GM19468 (cell line): ENCODE measurements around the gene EIF6.

Experiments used
- ATAC-seq: cut with Tn5 transposase; IDR thresholded peaks from one replicate; pipeline ENCODE4 v1.9.1; 2021; ENCODE audit warnings: mild to moderate bottlenecking, moderate library complexity, moderate number of reproducible peaks; ENCODE audit not compliant: unreplicated experiment; ENCODE audit errors: extremely low read depth

Gene EIF6

DNA sequence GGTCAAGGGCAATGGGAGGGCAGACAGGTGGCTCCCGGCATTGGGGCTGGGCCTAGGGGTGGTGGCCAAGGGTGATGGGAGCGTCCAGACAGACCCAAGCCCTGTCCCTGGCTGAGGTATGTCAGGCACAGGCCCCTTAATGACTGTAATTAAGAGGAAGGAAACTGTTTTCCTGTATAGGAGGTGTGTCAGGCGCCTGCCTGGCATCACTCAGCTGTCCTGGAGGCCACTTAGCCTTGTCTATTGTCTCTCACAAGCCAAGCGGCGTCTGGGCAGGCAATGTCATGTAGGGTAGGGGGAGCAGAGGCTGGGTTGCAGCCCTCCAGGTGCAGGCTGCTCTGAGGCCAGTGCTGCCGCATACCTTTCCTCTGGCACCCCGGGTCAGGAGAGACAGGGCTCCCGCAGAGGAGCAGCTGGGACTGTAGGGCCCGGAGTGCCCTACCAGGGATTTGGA lies 11.6 kb upstream of the EIF6 start:
- no peak for ATAC-seq

DNA sequence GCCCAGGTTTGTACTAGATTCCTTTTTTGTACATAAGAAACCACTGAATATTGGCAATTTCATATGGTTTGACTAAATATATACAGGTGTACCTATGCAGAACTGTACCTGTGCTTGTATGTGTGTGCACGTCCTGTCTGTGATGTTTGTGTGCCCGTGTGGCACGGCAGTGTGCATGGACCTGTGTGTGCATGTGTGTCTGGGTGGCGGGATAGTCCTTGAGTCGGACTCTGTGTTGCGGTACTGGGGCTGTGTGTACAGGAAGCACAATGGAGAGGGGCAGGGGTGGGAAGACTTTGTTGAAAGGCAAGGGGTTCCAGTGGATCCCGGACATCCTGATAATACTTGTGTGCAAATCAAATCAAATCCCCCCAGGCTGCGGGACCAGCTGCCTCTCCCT lies 11.1 kb upstream of the EIF6 start:
- ATAC-seq: no peak

DNA sequence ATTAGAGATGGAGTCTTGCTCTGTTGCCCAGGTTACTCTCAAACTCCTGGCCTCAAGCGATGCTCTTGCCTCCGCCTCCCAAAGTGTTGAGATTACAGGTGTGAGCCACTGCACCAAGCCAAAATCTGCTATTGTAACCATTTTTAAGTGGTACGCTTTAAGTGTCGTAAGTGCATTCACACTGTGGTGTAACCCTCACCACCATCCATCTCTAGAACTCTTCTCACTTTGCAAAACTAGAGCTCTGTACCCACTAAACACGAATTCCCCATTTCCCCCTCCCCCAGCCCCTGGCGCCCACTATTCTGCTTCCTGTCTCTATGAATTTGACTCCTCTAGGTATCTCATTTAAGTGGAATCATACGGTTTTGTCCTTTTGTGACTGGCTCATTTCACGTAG lies 10.5 kb upstream of the EIF6 start:
- no peak for ATAC-seq

- ATAC-seq: no peak
Measured at GRCh38 chr20:35294293-35294685, 9.7 kb upstream of the EIF6 start.

DNA sequence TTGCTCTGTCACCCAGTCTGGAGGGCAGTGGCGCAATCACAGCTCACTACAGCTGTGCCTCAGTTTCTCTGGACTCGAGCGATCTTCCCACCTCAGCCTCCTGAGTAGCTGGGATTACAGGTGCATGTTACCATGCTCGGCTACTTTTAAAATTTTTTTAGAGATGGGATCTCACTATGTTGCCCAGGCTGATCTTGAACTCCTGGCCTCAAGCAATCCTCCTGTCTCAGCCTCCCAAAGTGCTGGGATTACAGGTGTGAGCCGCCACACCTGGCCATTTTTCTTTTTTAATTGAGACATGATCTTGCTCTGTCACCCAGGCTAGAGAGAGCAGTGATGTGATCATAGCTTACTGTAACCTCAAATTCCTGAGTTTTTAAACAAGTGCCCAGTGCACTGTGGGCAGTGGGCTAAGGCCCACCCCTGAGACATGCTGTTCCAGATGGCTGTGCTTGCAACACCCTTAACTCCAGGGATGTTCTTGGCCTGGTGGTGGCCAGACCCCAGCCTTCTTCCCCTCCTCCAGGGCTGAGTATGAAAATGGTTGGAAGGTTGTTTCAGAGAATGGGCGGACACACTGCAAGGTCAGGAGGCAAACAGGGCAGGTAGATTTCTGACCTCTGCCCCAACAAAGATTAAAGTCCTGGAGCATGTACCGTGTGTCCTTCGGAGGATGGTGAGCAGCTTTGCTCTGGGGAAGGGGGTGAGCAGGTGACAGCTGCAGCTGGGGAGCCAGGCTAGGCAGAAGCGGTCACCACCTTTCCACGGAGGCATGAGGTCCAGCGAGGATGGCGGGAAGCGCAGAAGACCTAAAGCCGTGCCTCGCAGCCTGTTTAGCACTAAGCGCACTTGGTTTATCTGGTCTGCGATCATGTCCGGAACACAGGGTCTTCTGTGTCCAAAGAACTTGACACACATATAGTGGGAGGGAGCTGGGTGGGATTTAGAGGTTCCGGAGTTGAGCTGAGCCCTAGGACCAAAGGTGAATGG lies 9.0 kb upstream of the EIF6 start:
- ATAC-seq: no peak

DNA sequence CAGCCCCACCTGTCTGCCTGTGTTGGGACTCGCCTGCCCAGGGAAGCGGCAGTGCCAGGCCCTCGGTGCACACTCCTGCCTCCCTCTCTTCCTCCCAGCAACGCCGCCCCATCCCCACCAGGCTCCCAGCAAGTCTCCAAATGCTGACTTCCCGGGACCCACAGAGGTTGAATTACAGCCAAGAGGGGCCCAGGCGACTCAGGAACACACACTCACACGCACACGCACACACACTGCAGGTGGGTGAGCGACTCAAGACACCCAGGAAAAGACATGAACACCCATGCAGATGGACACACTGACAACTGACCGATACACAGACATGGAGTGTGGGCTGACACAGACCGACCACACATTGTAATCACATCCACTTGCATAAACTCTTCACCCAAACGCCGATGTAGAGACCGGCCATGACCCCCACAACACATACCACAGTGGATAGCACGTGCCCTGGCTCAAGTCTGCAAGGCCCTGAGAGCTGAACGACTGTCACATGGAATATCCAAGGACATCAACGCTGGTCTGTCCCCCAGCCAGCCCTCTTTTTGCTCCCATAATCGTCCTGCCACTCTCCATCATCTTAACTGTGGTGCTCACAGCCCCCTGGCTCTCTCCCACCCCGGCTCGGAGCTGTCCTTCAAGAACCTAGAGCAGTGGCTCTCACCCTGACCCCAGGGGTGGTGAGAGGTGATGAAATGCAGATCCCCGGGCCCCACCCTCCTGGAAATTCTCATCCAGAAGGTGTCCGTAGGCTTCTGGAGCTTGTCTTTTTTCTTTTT lies 8.1 kb upstream of the EIF6 start:
- ATAC-seq: no peak

- ATAC-seq: no peak
Measured at GRCh38 chr20:35291654-35292503, 7.3 kb upstream of the EIF6 start, which contains the start of gene FAM83C. FAM83C (minus strand) TSS chr20:35292425; CDS start chr20:35292304, 121 bp downstream.

DNA sequence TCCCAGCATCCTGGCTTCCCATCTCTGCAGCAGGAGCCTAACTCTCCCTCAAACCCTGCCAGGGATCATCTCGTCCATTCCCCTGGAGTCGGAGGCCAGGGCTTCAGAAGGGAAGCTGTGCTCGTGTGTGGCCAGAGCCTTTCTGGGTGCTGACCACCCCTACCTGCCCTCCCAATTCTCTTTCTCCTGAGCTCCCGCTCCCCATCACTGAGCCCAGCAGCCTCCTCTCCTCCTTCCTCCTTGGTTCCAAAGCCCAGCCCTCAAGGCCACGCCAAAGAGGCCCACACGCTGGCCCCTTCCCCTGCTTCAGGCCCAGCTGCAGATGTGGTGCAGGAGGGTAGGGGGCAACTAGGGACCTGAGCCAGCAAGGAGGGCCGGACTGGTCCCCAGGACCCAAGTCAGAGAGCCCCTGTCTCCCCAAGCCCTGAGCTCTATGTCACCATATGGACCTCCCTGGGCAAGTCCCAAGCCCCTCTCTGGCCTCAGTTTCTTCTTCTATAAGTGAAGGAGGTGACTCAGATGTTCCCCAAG lies 6.4 kb upstream of the EIF6 start:
- no peak for ATAC-seq

- ATAC-seq: no peak
Measured at GRCh38 chr20:35290186-35290886, 5.8 kb upstream of the EIF6 start.

- ATAC-seq: no peak
Measured at GRCh38 chr20:35288325-35289060, 3.9 kb upstream of the EIF6 start.

DNA sequence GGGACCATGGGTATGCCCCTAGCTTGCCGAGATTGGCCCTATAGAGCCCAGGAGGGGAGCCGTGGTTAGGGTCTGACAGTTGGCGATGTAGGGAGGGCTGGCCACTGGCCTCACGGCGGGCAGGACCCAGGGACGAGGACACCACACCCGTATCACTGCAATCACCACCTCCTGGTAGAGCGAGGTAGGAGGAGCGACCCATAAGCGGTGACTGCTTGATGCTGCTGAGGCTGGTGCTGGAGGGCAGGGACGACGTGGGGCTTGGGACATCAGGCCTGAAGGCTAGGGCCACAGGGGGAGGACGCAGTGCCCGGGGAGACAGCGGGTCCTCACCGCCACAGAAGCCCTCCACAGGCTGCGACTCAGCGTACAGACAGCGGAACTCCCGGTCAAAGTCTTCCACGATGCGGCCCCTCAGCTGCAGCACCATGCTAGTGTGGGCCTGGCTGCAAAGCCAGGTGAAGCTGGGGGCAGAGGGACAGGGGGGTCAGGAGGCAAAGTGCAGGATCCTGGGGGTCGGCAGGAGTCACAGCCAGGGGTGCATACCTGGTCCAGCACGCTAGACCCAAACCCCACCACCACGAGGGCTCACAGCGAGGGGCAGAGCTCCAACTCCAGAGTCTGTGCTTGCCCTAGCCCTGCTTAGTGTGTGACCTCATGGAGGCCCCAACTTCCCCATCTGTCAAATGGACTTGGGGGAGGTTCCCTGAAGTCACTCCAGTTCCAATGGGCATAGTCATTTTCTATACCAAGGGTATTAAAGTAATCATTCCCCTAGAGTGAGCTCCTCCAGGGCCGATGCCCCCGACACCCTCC lies 3.1 kb upstream of the EIF6 start:
- no peak for ATAC-seq

DNA sequence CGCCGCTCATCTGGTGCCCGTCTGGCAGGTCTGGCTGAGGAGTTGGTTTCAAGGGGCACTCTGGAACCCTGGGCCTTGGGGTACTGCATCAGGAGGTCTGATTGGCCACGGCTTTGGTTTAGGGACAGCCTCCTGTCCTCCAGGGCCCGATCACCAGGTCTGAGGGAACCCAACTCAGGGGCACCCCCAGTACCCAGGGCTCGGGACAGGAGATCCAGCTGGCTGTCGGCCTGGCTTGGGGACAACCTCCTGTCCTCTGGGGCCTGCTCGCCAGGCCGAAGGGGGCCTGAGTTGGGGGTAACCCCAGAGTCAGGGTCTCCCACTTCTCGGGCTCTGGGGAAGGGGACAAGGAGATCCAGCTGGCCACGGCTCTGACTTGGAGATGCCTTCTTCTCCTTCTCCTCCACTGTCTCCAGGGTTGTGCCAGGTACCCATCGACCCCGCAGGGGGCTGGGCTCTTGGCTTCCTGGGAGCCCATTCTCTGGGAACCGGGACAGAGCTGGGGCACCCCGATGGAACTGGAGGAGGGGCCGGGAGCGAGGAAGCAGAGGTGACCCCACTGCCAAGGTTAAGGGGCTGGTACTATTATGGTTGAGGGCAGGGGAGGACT lies 2.4 kb upstream of the EIF6 start:
- ATAC-seq: no peak

DNA sequence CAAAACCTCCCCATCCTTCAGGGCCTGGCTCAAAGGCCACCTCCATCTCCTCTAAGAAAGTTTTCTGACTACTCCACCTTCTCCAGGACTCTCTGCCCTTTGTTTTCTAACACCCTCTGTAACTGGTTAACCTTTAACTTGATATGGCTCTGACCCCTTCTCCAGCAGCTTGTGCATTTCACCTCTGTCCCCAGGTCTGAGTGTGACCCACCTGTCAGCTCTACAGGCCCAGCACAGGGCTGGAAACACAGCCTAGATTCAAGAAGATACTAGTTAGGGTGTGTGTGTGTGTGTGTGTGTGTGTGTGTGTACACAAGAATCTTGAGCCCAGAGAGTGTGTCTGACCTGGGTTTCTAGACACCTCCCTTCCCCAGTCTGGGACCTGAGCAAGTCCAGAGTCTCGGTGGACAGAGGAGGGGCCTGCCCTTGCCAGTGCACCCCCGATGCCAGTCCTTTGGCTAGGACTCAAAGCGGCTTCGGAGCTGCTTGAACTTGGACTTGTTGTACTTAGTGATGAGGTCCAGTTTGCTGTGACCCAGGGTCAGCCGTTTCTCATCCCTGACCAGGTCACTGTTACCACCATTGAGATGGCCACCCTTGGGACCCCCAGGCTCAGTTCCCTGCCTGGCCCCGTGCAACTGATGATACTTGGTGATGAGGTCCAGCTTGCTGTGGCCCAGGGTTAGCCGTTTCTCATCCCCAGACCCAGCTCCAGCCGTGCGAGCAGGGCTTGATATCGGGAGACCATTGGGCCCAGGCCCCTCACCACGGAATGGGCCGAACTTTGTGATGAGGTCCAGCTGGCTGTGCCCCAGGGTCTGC lies 1.7 kb upstream of the EIF6 start:
- no peak for ATAC-seq

GRCh38 chr20:35285806-35286076 lies 1.2 kb upstream of the EIF6 start:
- no peak for ATAC-seq

- ATAC-seq: no peak
Measured at GRCh38 chr20:35284992-35285805, 627 bp upstream of the EIF6 start.
